HFF-Myc (cell line): ENCODE measurements around the gene GALNT13.

ENCODE experiments used
- DNase-seq: peaks from one replicate; pipeline ENCODE4 v3.0.0-alpha.2; 2011; ENCODE audit warnings: low read depth; ENCODE audit errors: extremely low read depth
- H3K4me3 ChIP-seq: replicated peaks from 2 replicates; pipeline ENCODE4 v1.5.1; 2011; ENCODE audit warnings: low read depth, mild to moderate bottlenecking, control low read depth, low read length
- TF ChIP-seq, protein P1 (sequence below): IDR thresholded peaks from 2 replicates; pipeline ENCODE4 v1.5.1; 2012; ENCODE audit warnings: mild to moderate bottlenecking, low read depth, low read length, control low read depth; ENCODE audit errors: missing control alignments

GALNT13 gene

DNA sequence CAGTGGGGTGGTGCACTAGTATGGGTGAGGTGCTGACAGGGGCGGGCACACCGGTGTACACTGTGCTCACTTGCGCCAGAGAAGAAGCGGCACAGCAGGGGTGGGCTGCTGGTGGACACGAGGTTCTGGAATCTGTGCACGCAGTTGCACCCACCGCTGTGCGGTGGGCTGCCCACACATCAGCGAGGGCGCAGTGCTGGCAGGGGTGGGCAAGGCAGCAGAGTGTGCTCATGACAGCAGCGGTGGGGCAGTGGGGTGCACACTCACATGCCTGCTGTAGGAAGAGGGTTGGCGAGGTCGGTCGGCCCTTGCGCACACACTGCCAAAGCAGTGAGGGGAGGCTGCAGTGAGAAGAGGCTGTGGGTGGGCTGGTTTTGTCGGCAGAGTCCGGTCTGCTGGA, 141.8 kb downstream of the GALNT13 start:
- no peak overlapping the region for H3K4me3 ChIP-seq
- no peak for DNase-seq
- TF ChIP-seq, protein P1, sequence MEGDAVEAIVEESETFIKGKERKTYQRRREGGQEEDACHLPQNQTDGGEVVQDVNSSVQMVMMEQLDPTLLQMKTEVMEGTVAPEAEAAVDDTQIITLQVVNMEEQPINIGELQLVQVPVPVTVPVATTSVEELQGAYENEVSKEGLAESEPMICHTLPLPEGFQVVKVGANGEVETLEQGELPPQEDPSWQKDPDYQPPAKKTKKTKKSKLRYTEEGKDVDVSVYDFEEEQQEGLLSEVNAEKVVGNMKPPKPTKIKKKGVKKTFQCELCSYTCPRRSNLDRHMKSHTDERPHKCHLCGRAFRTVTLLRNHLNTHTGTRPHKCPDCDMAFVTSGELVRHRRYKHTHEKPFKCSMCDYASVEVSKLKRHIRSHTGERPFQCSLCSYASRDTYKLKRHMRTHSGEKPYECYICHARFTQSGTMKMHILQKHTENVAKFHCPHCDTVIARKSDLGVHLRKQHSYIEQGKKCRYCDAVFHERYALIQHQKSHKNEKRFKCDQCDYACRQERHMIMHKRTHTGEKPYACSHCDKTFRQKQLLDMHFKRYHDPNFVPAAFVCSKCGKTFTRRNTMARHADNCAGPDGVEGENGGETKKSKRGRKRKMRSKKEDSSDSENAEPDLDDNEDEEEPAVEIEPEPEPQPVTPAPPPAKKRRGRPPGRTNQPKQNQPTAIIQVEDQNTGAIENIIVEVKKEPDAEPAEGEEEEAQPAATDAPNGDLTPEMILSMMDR: no peak

DNA sequence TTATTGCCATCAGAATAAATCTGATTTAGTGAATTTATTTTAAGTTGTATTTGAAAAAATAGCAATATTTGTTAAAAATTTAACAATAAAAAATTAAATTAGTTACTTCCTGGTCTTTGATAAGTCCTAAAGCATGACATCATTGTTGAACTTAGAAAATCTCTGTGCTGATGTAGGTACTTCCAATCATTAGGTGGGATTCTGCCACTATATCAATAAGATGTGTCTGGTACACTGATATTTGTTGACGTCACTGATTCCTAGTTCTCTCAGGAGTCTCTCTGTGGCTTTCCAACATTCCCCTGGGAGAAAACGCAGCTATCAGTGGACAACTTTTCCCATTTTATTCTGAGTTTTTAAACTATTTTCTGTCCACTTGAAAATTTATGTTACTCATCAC, 143.5 kb downstream of the GALNT13 start:
- no peak for DNase-seq
- no peak overlapping the region for H3K4me3 ChIP-seq
- TF ChIP-seq, protein P1: no peak

DNA sequence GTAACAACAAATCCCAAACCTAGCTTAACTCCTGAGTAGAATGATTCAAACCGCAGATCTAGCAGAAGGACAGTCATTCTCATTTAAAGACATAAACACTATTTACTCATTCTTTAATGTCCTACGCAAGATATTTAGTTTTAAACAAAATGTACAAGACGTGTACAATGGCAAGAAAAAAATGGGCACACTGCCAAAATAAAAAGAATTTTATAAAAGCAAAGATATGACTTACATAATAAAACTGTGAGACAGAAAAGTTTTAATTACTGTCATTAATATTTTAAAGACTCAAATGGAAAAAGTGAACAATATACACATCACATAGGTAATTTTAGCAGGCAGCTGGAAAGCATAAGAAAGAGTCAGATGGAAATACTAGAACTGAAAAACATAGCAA, 157.8 kb downstream of the GALNT13 start:
- DNase-seq: no peak
- no peak overlapping the region for H3K4me3 ChIP-seq
- TF ChIP-seq, protein P1: no peak

DNA sequence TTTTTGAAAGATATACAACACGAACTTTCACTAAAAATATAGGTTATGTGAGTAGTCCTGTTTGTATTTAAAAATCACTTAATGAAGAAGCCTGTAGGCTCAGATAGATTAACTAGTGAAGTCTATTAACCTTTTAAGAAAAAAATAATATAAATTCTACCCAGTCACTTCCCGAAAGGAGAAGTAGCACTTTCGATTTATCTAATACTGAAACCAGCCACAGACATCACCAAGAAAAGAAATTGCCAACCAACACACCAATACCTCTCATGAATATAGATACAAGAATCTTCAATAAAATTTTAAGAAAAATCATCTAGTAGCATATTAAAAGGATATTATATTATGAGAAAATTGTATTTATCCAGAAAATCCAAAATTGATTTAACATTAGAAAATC, 160.5 kb downstream of the GALNT13 start:
- no peak for DNase-seq
- TF ChIP-seq, protein P1: no peak

DNA sequence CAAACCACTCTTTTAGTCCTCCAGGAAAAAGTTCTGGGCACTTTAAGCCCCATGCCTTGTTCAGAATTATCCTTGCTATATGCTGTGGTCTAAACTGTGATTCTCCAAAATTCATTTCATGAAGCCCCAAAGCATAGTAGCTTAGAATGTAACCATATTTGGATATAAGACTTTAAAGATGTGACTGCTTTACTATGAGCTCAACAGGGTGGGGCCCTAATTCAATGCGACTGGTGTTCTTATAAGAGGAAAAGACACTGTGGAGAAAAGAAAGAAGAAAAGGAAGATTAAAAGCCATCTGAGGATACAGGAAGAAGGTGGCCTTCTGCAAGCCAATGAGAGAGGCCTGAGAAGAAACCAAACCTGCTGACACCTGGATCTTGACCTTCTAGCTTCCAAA, 174.8 kb downstream of the GALNT13 start:
- no peak overlapping the region for H3K4me3 ChIP-seq
- TF ChIP-seq, protein P1: no peak
- no peak for DNase-seq

More for the DNA sequence above, 160.5 kb downstream of the GALNT13 start:
- H3K4me3 ChIP-seq: no peak overlapping the region

DNA sequence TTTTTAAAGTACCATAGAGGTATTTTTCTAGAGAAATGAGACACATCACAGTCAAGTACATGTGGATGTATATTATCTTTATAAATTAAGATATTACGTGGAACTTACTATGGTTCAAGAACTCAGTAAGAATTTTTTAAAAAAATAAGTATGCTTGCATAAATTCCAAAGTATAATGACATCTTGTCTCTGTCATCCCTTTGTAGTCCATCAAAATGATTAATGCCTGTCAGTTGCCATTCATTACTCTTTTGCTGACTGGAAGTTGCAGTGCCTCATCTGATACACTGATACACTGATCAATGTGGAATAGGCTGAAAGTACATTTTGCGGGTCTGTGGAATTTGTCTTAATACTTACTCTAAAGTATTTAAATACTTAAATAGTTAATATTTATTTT, 177.2 kb downstream of the GALNT13 start:
- no peak for DNase-seq
- no peak overlapping the region for H3K4me3 ChIP-seq
- TF ChIP-seq, protein P1: no peak

DNA sequence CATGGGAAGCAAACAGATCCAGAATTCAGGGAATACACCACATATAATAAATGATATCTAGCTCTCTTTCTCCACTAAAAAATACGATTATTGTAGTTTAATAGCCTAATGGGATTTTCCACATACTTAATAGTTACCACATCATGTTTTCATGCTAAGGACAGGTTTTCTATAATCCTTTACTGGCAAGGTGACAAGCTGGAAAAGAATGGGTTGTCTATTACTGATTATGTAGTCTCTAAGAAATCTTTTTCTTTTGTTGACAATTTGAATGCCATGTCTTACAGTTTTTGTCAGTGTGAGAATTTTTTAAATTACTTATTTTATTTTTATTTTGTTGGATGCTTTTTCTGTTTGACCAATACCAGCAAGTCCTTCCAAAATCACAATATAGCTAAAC, 177.8 kb downstream of the GALNT13 start:
- no peak overlapping the region for H3K4me3 ChIP-seq
- no peak for DNase-seq
- TF ChIP-seq, protein P1: no peak
